ENCODE measurements around the gene PEX26. TPM values are rescaled to one million over a fixed set of nuclear protein-coding genes. Genes with fewer than 3 reads are reported as not detected.

PEX26 gene
- total RNA-seq, 2 experiments from 2014 or later: 19.6 to 20.8 TPM

GRCh38 chr22:18087350-18087855 lies 9.6 kb downstream of the PEX26 start:
- Histone ChIP-seq H3K9me3 (ENCODE audit: control insufficient read depth in 1 of 2, insufficient read depth in 1 of 2, low read length in 2 of 2) (no peaks in the 10 kb centered on the region), H3K36me3 (ENCODE audit: insufficient read depth, low read length) (peaks cover 64% of the 10 kb centered on the region), H3K4me1 (ENCODE audit: insufficient read depth, low read length) (peaks cover 26% of the 10 kb centered on the region), H3K27ac (ENCODE audit: low read depth in 1 of 2, low read length in 2 of 2) (no peak overlapping the region), H3K27me3 (ENCODE audit: control insufficient read depth in 1 of 2, insufficient read depth in 2 of 2, low read length in 2 of 2) (no peaks in the 10 kb centered on the region), H3K4me3 (ENCODE audit: low read length) (no peak overlapping the region)
- Mint-ChIP-seq H3K27ac (no peak overlapping the region), H3K27me3 (no peaks in the 10 kb centered on the region), H3K36me3 (ENCODE audit: low read depth) (peaks cover 92% of the 10 kb centered on the region), H3K4me1 (ENCODE audit: low read depth) (peaks cover 27% of the 10 kb centered on the region), H3K4me3 (no peak overlapping the region), H3K9me3 (no peaks in the 10 kb centered on the region)
- CTCF ChIA-PET: interaction anchor here (1.5 kb wide), 1 partner anchor 11 kb away, joined by 5 read pairs; no protein-coding TSS in a partner anchor
- DNase-seq: no peak
- ATAC-seq (ENCODE audit: poor library complexity): no peak
- intact Hi-C loops (cut with DNase I, micrococcal nuclease): no loop called here
- POLR2A ChIA-PET: no interaction called here
- no peak for TF ChIP-seq CTCF (IDR thresholded peaks at IDR 0.05)

- DNase-seq (peak in 5 of 14 experiments; percentile 17 to 35 (median 27)), ATAC-seq (ENCODE audit: poor library complexity) (no peak)
- Mint-ChIP-seq H3K9me3 (no peaks in the 10 kb centered on the region), H3K27me3 (no peaks in the 10 kb centered on the region), H3K27ac (peak overlapping the region; percentile 72), H3K36me3 (ENCODE audit: low read depth) (peaks cover 82% of the 10 kb centered on the region), H3K4me3 (no peak overlapping the region), H3K4me1 (ENCODE audit: low read depth) (peaks cover 19% of the 10 kb centered on the region)
- CTCF ChIA-PET: interaction anchor here (1.3 kb wide), 1 partner anchor 13 kb away, joined by 4 read pairs; no protein-coding TSS in a partner anchor
- Histone ChIP-seq H3K4me1 (ENCODE audit: insufficient read depth, low read length) (peaks cover 28% of the 10 kb centered on the region), H3K4me3 (ENCODE audit: low read length) (no peak overlapping the region), H3K27me3 (ENCODE audit: control insufficient read depth in 1 of 2, insufficient read depth in 2 of 2, low read length in 2 of 2) (no peaks in the 10 kb centered on the region), H3K36me3 (ENCODE audit: insufficient read depth, low read length) (peaks cover 48% of the 10 kb centered on the region), H3K9me3 (ENCODE audit: control insufficient read depth in 1 of 2, insufficient read depth in 1 of 2, low read length in 2 of 2) (no peaks in the 10 kb centered on the region), H3K27ac (ENCODE audit: low read depth in 1 of 2, low read length in 2 of 2) (no peak overlapping the region)
- POLR2A ChIA-PET: interaction anchor here (1.4 kb wide), 1 partner anchor 11 kb away, joined by 4 read pairs; the partner anchor contains the start of gene PEX26
- intact Hi-C loops (cut with DNase I, micrococcal nuclease): no loop called here
- TF ChIP-seq CTCF (IDR thresholded peaks at IDR 0.05): no peak
Measured at GRCh38 chr22:18088825-18089568, 11.2 kb downstream of the PEX26 start.

- no peak for TF ChIP-seq CTCF (IDR thresholded peaks at IDR 0.05)
- Mint-ChIP-seq H3K4me1 (ENCODE audit: low read depth) (peaks cover 19% of the 10 kb centered on the region), H3K27me3 (no peaks in the 10 kb centered on the region), H3K4me3 (no peak overlapping the region), H3K36me3 (ENCODE audit: low read depth) (peaks cover 82% of the 10 kb centered on the region), H3K27ac (peak overlapping the region; percentile 49), H3K9me3 (no peaks in the 10 kb centered on the region)
- H3K9me3 ChIP-seq (ENCODE audit: control insufficient read depth in 1 of 2, insufficient read depth in 1 of 2, low read length in 2 of 2): no peaks in the 10 kb centered on the region
- H3K4me3 ChIP-seq (ENCODE audit: low read length): no peak overlapping the region
- ATAC-seq (ENCODE audit: poor library complexity) (no peak), DNase-seq (no peak)
- peaks cover 41% of the 10 kb centered on the region for H3K36me3 ChIP-seq (ENCODE audit: insufficient read depth, low read length)
- no peak overlapping the region for H3K27ac ChIP-seq (ENCODE audit: low read depth in 1 of 2, low read length in 2 of 2)
- intact Hi-C loops (cut with DNase I, micrococcal nuclease): no loop called here
- ChIA-PET POLR2A (no interaction called here), CTCF (no interaction called here)
- peaks cover 28% of the 10 kb centered on the region for H3K4me1 ChIP-seq (ENCODE audit: insufficient read depth, low read length)
- H3K27me3 ChIP-seq (ENCODE audit: control insufficient read depth in 1 of 2, insufficient read depth in 2 of 2, low read length in 2 of 2): no peaks in the 10 kb centered on the region
Measured at GRCh38 chr22:18090286-18090685, 12.5 kb downstream of the PEX26 start.
